SK-N-SH (cell line): ENCODE measurements around the gene SYT1. TPM values are rescaled to one million over a fixed set of nuclear protein-coding genes. Genes with fewer than 3 reads are reported as not detected.
"Not testable (repeated sequence)": the region's sequence is repeated elsewhere in the genome, so short reads cannot be mapped to it uniquely, and the experiment has no call there.

Experiments
- CTCF ChIA-PET: fragments of 300-600, 350-600 bp; formaldehyde crosslinking; extraction: SDS; loops from one replicate; lab custom pipeline; 2021; lab: Yijun Ruan, JAX
- POLR2A ChIA-PET: fragments of 350-600 bp; sonication (Branson Sonifier 250); formaldehyde crosslinking; extraction: SDS; loops from one replicate; lab custom pipeline; 2020; ENCODE audit warnings: antibody characterized with exemption, inconsistent platforms; lab: Yijun Ruan, JAX
- DNase-seq: peaks from one replicate; pipeline ENCODE4 v3.0.0; 2012
- H2AFZ ChIP-seq: fragments of 200-600 bp; sonication (generic); 2 replicates; pipeline ENCODE4 v1.8.1; 2016; ENCODE audit warnings: antibody characterized with exemption, mild to moderate bottlenecking, low read depth
- H3F3A ChIP-seq: fragments of 200-600 bp; sonication (generic); replicated peaks from 2 replicates; pipeline ENCODE3; 2016; ENCODE audit warnings: antibody characterized with exemption, mild to moderate bottlenecking; ENCODE audit not compliant: insufficient read depth
- H3K27ac ChIP-seq, 2 experiments: fragments of 200-500 bp in 1 of 2; fragments of 200-600 bp in 1 of 2; sonication (Bioruptor generic) in 1 of 2; sonication (generic), shearing (Covaris generic) in 1 of 2; 2 replicates each; pipeline versions ENCODE4 v1.5.1 to v1.6.1; 2014 to 2016; ENCODE audit warnings: low read depth in 2 of 2, inconsistent platforms in 1 of 2, low read length in 1 of 2, mild to moderate bottlenecking in 1 of 2, mixed read lengths in 1 of 2
- H3K27me3 ChIP-seq: fragments of 200-600 bp; sonication (generic), shearing (Covaris generic); 2 replicates; pipeline ENCODE4 v1.6.1; 2016; ENCODE audit warnings: mixed run types; ENCODE audit not compliant: insufficient read depth
- H3K36me3 ChIP-seq, 2 experiments: fragments of 200-500 bp in 1 of 2; fragments of 200-600 bp in 1 of 2; sonication (Bioruptor generic) in 1 of 2; sonication (generic) in 1 of 2; replicated peaks in 1 of 2; 2 replicates each; pipeline versions ENCODE3 to v1.5.1; 2014 to 2016; ENCODE audit warnings: low read length in 1 of 2, mild to moderate bottlenecking in 1 of 2; ENCODE audit not compliant: insufficient read depth in 2 of 2, control insufficient read depth in 1 of 2
- H3K4me1 ChIP-seq, 2 experiments: fragments of 200-500 bp in 1 of 2; fragments of 200-600 bp in 1 of 2; sonication (Bioruptor generic) in 1 of 2; sonication (generic), shearing (Covaris generic) in 1 of 2; 2 replicates each; pipeline versions ENCODE4 v1.5.1 to v1.6.1; 2014 to 2016; ENCODE audit warnings: low read depth in 1 of 2, low read length in 1 of 2, mixed run types in 1 of 2; ENCODE audit not compliant: insufficient read depth in 2 of 2, control insufficient read depth in 1 of 2
- H3K4me2 ChIP-seq: fragments of 200-600 bp; sonication (generic), shearing (Covaris generic); 2 replicates; pipeline ENCODE4 v1.6.1; 2017; ENCODE audit warnings: mixed run types
- H3K4me3 ChIP-seq, 2 experiments: fragments of 200-500 bp in 1 of 2; fragments of 200-600 bp in 1 of 2; sonication (Bioruptor generic) in 1 of 2; sonication (generic), shearing (Covaris generic) in 1 of 2; 2 replicates each; pipeline versions ENCODE4 v1.5.1 to v1.8.1; 2014 to 2016; ENCODE audit warnings: low read depth in 2 of 2, inconsistent platforms in 1 of 2, low read length in 1 of 2, mild to moderate bottlenecking in 1 of 2, mixed read lengths in 1 of 2, moderate library complexity in 1 of 2
- H3K79me2 ChIP-seq: fragments of 200-600 bp; sonication (generic); 2 replicates; pipeline ENCODE4 v1.8.1; 2017; ENCODE audit warnings: mild to moderate bottlenecking; ENCODE audit not compliant: insufficient read depth
- H3K9ac ChIP-seq: fragments of 200-600 bp; sonication (generic); 2 replicates; pipeline ENCODE4 v1.6.1; 2017; ENCODE audit warnings: mixed run types
- H3K9me2 ChIP-seq: fragments of 200-600 bp; sonication (generic); 2 replicates; pipeline ENCODE4 v1.6.1; 2017; ENCODE audit warnings: mixed run types
- H3K9me3 ChIP-seq: fragments of 200-600 bp; sonication (generic); 2 replicates; pipeline ENCODE4 v1.6.1; 2017; ENCODE audit warnings: mixed run types, mild to moderate bottlenecking, moderate library complexity
- H4K20me1 ChIP-seq: fragments of 200-600 bp; sonication (generic); 2 replicates; pipeline ENCODE4 v1.6.1; 2017; ENCODE audit warnings: mild to moderate bottlenecking, mixed run types; ENCODE audit not compliant: insufficient read depth
- CHD2 ChIP-seq: fragments of 150-350 bp; IDR thresholded peaks from 2 replicates; pipeline ENCODE4 v1.6.1; 2018; ENCODE audit warnings: low read length; ENCODE audit not compliant: partially characterized antibody
- ELF1 ChIP-seq: IDR thresholded peaks from 2 replicates; pipeline ENCODE4 v1.4.0; 2012
- FOSL2 ChIP-seq: IDR thresholded peaks from 2 replicates; pipeline ENCODE4 v1.4.0; 2012; ENCODE audit warnings: low read depth, mild to moderate bottlenecking, moderate library complexity, borderline replicate concordance
- FOXM1 ChIP-seq: IDR thresholded peaks from 2 replicates; pipeline ENCODE4 v1.4.0; 2012; ENCODE audit warnings: low read depth, mild to moderate bottlenecking
- GABPA ChIP-seq: IDR thresholded peaks from 2 replicates; pipeline ENCODE4 v1.4.0; 2012; ENCODE audit warnings: low read depth, mild to moderate bottlenecking
- GATA2 ChIP-seq: sonication (generic); formaldehyde crosslinking; IDR thresholded peaks from 2 replicates; pipeline ENCODE4 v1.5.0; 2020; ENCODE audit warnings: mild to moderate bottlenecking, missing genetic modification reagents
- NFIC ChIP-seq: IDR thresholded peaks from 2 replicates; pipeline ENCODE4 v1.4.0; 2012; ENCODE audit warnings: borderline replicate concordance
- POLR2AphosphoS5 ChIP-seq: IDR thresholded peaks from 2 replicates; pipeline ENCODE4 v1.6.1; 2012; ENCODE audit warnings: low read depth, low read length
- RAD21 ChIP-seq: IDR thresholded peaks from 2 replicates; pipeline ENCODE4 v1.6.1; 2012; ENCODE audit warnings: mild to moderate bottlenecking, low read length
- RFX5 ChIP-seq: IDR thresholded peaks from 2 replicates; pipeline ENCODE4 v1.6.1; 2012; ENCODE audit warnings: mild to moderate bottlenecking, improper control_type of control experiment, low read length
- SIN3A ChIP-seq: IDR thresholded peaks from 2 replicates; pipeline ENCODE4 v1.6.1; 2012; ENCODE audit warnings: low read depth, mild to moderate bottlenecking, low read length, moderate library complexity, borderline replicate concordance
- TAF1 ChIP-seq: IDR thresholded peaks from 2 replicates; pipeline ENCODE4 v1.6.1; 2012; ENCODE audit warnings: low read depth, mild to moderate bottlenecking, low read length, moderate library complexity, borderline replicate concordance
- YY1 ChIP-seq: IDR thresholded peaks from 2 replicates; pipeline ENCODE4 v1.4.0; 2012; ENCODE audit warnings: low read depth, mild to moderate bottlenecking
- WGBS: methylation state at CpG from one replicate; pipeline ENCODE4 v1.1.6; 2017; ENCODE audit warnings: low lambda C conversion rate; 5-methylcytosine and 5-hydroxymethylcytosine counted together
- polyA plus RNA-seq, 3 experiments: library from polyadenylated mRNA; depleted of rRNA; stranded (reverse); fragments of >200 nt; gene quantifications; 2 replicates each; pipeline ENCODE4 v1.2.3, GENCODE V29; 2012
- TF ChIP-seq, protein P1 (sequence below): IDR thresholded peaks from 2 replicates; pipeline ENCODE4 v1.4.0; 2012; ENCODE audit warnings: low read depth, borderline replicate concordance
- TF ChIP-seq, protein P2 (sequence below): IDR thresholded peaks from 2 replicates; pipeline ENCODE4; 2012

Gene SYT1
- polyA plus RNA-seq, 1 of the 3 experiments (the other 2 are of a cell fraction): 12.7 TPM

DNA sequence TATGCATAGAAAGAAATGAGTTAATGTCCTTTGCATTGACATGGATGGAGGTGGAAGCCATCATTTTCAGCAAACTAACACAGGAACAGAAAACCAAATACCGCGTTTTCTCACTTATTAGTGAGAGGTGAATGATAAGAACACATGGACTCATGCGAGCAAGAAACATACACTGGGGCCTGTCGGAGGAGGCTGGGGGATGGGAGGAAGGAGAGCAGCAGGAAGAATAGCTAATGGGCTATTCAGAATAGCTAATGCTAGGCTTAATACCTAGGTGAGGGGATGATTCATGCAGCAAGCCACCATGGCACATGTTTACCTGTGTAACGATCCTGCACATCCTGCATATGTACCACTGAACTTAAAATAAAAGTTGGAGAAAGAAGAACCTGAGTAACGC, 29.1 kb upstream of the SYT1 start:
- H3F3A ChIP-seq: no peaks in the 10 kb centered on the region
- no peaks in the 10 kb centered on the region for H3K79me2 ChIP-seq
- POLR2A ChIA-PET: no interaction called here
- CTCF ChIA-PET: interaction anchor here (0.6 kb wide), 1 partner anchor 124 kb away, joined by 3 read pairs; no protein-coding TSS in a partner anchor
- no peak overlapping the region for H2AFZ ChIP-seq
- H3K36me3 ChIP-seq: no peaks in the 10 kb centered on the region
- H3K27ac ChIP-seq: no peak overlapping the region
- H3K9me3 ChIP-seq: no peaks in the 10 kb centered on the region
- no peaks in the 10 kb centered on the region for H3K9me2 ChIP-seq
- H3K4me3 ChIP-seq: no peak overlapping the region
- whole genome bisulfite sequencing: 95% methylated on average over 6 of the region's 6 CpGs
- no peak overlapping the region for H3K9ac ChIP-seq
- H3K27me3 ChIP-seq: no peaks in the 10 kb centered on the region
- H3K4me2 ChIP-seq: no peak overlapping the region
- DNase-seq: no peak
- H4K20me1 ChIP-seq: no peaks in the 10 kb centered on the region
- no peak for TF ChIP-seq TAF1
- no peaks in the 10 kb centered on the region for H3K4me1 ChIP-seq

DNA sequence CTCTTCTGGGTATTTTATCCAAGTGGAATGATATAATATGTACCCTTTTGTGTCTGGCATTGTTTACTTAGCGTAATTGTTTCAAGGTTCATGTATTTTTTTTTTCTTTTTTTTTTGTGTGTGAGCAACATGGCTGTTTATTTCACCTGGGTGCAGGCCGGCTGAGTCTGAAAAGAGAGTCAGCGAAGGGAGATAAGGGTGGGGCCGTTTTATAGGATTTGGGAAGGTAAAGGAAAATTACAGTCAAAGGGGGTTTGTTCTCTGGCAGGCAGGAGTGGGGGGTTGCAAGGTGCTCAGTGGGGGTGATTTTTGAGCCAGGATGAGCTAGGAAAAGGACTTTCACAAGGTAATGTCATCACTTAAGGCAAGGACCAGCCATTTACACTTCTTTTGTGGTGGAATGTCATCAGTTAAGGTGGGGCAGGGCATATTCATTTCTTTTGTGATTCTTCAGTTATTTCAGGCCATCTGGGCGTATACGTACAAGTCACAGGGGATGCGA, 24.0 kb upstream of the SYT1 start:
- H3F3A ChIP-seq, H3K4me2 ChIP-seq, H3K27ac ChIP-seq, H4K20me1 ChIP-seq, H3K4me3 ChIP-seq, H3K9me2 ChIP-seq, H3K9ac ChIP-seq, H2AFZ ChIP-seq, H3K79me2 ChIP-seq, H3K27me3 ChIP-seq, H3K9me3 ChIP-seq, CTCF ChIA-PET, H3K4me1 ChIP-seq, DNase-seq, POLR2A ChIA-PET, H3K36me3 ChIP-seq: not testable (repeated sequence)
- 93% methylated on average over 7 of the region's 7 CpGs for WGBS

DNA sequence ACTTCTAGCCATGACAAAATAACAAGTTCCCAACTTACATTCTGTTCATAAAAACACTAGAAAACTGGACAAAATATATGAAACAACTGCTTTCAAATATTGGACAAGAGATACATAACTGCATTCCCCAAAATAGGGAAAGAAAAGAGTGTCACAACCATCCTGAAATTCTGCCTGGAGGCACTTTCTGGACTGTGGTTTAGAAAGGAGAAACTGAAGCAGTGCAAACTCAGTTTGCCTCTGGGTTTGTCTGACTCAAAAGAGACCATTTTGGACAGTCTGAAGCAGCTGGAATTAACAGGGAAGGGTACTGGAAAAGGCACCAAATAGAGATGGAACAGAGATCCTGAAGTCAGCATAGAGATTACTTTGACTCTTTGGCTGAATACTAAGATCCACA, 11.3 kb upstream of the SYT1 start:
- Histone ChIP-seq H3K9ac (no peak overlapping the region), H3K9me3 (peaks cover 16% of the 10 kb centered on the region), H3K4me1 (no peaks in the 10 kb centered on the region), H3K27me3 (no peaks in the 10 kb centered on the region), H3K27ac (no peak overlapping the region), H2AFZ (no peak overlapping the region), H3K4me3 (no peak overlapping the region), H3K9me2 (no peaks in the 10 kb centered on the region), H3K4me2 (no peak overlapping the region), H4K20me1 (no peaks in the 10 kb centered on the region), H3K36me3 (peaks cover 0 to 5% of the 10 kb centered on the region in 2 experiments), H3K79me2 (no peaks in the 10 kb centered on the region), H3F3A (no peaks in the 10 kb centered on the region)
- DNase-seq: no peak
- ChIA-PET POLR2A (no interaction called here), CTCF (no interaction called here)
- TF ChIP-seq GABPA (no peak), CHD2 (no peak), RAD21 (no peak), FOSL2 (no peak), YY1 (no peak), GATA2 (no peak), SIN3A (no peak), NFIC (no peak), FOXM1 (no peak), ELF1 (no peak), RFX5 (no peak), POLR2AphosphoS5 (no peak)
- TF ChIP-seq, protein P1, sequence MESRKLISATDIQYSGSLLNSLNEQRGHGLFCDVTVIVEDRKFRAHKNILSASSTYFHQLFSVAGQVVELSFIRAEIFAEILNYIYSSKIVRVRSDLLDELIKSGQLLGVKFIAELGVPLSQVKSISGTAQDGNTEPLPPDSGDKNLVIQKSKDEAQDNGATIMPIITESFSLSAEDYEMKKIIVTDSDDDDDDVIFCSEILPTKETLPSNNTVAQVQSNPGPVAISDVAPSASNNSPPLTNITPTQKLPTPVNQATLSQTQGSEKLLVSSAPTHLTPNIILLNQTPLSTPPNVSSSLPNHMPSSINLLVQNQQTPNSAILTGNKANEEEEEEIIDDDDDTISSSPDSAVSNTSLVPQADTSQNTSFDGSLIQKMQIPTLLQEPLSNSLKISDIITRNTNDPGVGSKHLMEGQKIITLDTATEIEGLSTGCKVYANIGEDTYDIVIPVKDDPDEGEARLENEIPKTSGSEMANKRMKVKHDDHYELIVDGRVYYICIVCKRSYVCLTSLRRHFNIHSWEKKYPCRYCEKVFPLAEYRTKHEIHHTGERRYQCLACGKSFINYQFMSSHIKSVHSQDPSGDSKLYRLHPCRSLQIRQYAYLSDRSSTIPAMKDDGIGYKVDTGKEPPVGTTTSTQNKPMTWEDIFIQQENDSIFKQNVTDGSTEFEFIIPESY: no peak
- TF ChIP-seq, protein P2, sequence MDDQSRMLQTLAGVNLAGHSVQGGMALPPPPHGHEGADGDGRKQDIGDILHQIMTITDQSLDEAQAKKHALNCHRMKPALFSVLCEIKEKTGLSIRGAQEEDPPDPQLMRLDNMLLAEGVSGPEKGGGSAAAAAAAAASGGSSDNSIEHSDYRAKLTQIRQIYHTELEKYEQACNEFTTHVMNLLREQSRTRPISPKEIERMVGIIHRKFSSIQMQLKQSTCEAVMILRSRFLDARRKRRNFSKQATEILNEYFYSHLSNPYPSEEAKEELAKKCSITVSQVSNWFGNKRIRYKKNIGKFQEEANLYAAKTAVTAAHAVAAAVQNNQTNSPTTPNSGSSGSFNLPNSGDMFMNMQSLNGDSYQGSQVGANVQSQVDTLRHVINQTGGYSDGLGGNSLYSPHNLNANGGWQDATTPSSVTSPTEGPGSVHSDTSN: no peak
